ENCODE measurements around the gene SLC41A3. TPM values are rescaled to one million over a fixed set of nuclear protein-coding genes. Genes with fewer than 3 reads are reported as not detected.
"Not testable (repeated sequence)": the region's sequence is repeated elsewhere in the genome, so short reads cannot be mapped to it uniquely, and the experiment has no call there.

SLC41A3 gene
- total RNA-seq, 1 experiment from 2014 or later: 41.2 TPM

GRCh38 chr3:126003447-126004190 is 80.3 kb downstream of the SLC41A3 start:
- no peak for DNase-seq (ENCODE audit: low read depth)

DNA sequence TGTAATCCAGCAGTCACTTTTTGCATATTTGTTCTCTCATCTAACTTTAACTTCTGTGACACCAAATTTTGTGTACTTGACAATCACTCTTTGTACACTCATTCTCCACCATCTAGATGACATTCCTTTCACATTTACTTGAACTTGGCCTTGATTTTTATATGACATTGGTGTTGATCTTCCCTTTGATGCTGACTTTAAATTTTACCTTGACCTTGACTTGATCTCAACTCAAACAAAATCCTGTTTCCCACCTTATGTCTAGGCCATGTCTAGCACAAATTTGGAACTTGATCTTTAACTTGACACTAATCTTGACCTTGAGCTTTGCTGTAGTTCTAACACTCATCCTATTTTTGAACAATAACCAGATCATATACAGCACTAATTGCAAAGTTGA is 81.7 kb downstream of the SLC41A3 start:
- no peak for DNase-seq (ENCODE audit: low read depth)

GRCh38 chr3:125996751-125997150 is 87.2 kb downstream of the SLC41A3 start:
- not testable (repeated sequence) for DNase-seq (ENCODE audit: low read depth)

GRCh38 chr3:125990253-125990970 is 93.5 kb downstream of the SLC41A3 start:
- DNase-seq (ENCODE audit: low read depth): peak; percentile 58

DNA sequence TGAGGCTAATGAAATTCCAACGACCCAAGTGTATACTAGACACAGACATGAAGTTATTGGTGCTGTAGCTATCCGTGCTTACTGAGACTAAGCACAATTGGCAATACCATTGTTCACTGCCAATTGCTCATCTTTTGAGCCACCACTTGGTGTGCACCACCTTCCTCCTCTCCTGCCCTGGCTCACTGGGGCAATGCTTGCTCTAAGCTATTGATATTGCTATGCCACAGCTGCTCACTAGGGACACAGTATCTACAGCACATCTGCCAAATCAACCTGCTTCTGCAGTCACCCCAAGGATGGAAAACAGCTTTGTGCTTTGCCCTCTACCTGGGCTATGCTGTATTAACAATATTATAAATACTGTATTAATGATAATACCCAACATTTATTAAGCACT is 99.0 kb downstream of the SLC41A3 start:
- DNase-seq (ENCODE audit: low read depth): not testable (repeated sequence)

DNA sequence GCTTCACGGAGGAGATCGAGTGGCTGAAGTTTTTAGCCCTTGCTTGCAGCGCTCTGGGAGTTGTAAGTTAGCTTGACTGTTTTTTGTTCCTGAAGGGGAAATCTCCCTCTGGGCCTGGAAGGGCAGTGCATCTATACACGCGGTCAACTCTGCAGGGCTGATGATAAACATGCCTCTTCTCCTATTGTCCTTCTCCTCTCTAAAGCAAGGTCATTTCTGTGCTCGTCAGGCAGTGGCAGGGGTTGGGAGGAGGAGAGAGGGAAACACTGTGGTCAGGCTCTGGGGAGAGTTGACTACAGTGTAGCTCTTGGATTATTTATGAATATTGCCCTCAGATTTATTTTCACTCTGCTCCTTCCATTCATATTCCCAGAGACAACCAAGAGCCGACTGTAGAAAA is 106.8 kb downstream of the SLC41A3 start:
- not testable (repeated sequence) for DNase-seq (ENCODE audit: low read depth)

DNA sequence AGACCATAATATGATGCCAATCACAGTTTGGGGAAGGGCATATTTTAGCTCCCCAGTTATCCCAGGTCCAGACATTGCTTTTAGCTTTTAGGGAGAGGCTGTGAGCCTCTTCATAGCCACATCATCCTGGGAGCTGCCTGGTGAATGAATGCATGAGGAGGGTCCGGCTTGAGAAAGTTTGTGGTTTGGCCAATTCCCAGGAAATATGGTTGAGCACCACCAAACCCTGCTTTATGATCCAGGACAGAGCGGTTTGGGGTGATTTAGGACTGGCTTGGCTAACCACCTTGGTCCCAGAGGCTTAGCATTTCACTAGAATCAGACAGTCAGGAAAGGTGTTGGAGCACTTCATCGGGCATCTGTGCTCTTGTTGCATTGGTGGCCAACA is 107.9 kb downstream of the SLC41A3 start:
- peak; percentile 10 for DNase-seq (ENCODE audit: low read depth)

DNA sequence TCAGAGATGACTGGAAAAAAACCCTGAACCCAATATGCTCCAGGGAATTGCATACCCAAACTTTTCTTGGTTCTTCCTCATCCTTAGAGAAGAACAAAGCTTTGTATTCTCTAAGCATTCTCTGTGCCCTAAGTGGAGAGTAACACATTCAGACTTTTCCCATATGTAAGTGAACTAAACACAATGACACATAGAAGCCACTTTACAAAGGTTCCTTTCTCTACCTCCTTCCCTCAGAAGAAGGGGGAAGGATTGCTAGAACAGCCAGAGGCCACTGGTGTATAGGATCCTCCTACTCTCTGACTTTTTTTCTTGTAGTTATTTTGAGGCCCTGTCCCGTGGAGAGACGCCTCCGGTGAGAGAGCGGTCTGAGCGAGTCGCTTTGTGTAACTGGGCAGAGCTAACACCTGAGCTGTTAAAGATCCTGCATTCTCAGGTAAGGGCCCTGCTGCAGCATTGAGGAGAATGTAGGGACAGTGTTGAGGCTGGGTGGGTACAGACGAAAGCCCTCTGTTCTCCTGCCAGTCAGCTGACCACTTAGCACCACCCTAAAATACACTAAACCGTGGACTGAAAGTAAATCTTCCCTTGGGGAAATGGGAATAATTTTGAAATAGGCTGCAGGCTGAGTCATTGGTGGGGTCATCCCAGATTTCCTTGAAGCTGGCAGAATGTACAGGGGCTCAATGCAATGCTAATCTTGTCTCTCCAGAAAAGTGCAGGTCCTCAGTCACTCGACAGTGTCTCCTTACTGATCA is 108.5 kb downstream of the SLC41A3 start:
- DNase-seq (ENCODE audit: low read depth): peak; percentile 29

GRCh38 chr3:125971997-125972944 is 111.7 kb downstream of the SLC41A3 start:
- DNase-seq (ENCODE audit: low read depth): peak; percentile 39

DNA sequence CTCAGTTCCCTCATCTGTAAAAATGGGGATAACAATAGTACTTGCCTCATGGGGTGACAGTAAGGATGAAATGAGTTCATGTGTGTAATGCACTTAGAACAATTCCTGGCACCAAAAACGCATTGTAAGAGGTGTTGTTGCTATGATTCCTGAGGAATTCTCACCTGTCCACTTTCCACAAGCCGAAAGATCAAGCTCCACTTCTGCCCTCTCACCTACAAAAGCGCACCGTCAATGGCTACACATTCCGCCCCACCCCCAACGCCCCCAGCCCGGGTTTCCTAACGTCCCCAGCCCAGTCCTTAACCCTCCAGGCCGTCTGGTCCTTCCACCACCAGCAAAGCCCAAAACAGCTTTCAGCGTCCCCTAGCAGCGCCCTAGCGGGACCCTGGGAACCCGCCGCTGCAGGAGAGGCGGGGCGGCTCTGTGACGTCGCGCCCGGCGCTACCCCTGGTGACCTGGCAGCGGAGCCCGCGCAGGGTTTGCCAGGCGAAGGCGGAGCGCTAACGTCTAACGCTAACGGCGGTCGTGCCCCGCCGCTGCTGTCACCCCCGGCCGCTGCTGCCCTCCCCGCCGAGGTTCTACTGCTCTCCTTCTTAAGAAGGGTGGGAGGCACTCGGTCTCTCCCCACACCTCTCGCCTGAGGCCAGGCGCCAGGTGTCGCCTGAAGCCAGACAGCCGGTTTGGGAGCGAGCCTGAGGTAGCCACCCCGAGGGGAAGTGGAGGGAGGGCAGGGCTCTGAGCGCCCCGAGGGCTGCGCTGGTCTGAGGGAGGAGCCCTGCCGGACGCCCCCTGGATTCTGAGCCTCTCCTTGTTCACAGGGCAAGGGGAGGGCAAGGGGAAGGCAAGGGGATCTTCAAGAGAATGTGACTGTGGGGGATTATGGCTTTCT is 115.0 kb downstream of the SLC41A3 start, which contains the start of gene ROPN1B:
Gene ROPN1B (plus strand): TSS at position 478 of the 892 bp plus-strand sequence. CDS start 2,877 bp downstream, outside the sequence.
- DNase-seq (ENCODE audit: low read depth): not testable (repeated sequence)

DNA sequence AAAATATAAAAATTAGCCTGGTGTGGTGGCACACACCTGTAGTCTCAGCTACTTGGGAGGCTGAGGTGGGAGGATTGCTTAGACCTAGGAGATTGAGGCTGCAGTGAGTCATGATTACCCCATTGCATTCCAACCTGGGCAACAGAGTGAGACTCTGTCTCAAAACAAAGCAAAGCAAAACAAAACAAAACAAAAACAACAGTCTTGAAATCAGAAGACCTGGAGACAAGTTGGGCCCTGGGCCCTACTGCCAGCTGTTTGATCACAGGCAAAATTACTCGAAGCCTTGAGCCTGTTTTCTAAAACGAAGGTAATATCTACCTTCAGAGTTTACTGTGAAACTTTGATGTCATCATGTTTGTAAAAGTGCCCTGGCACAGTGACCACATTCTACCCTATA is 115.8 kb downstream of the SLC41A3 start:
- not testable (repeated sequence) for DNase-seq (ENCODE audit: low read depth)

DNA sequence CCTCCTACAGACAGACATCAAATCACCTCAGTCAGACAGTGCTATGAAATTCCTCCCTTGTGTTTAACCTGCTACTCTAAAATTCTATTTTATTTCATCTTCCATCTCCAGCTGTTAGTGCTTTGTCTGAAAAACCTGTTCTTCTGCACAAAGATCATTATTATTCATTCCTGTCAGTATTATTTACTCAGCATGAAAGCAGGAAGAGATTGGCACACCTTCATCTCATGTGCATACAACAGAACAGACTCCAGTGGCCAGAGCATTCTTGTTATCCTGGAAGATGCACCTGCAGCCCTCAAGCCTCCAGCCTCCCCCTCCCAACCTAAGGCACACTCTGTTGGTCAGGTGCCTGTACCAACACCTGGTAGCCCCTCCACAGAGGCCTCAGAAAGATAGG is 116.8 kb downstream of the SLC41A3 start:
- no peak for DNase-seq (ENCODE audit: low read depth)

DNA sequence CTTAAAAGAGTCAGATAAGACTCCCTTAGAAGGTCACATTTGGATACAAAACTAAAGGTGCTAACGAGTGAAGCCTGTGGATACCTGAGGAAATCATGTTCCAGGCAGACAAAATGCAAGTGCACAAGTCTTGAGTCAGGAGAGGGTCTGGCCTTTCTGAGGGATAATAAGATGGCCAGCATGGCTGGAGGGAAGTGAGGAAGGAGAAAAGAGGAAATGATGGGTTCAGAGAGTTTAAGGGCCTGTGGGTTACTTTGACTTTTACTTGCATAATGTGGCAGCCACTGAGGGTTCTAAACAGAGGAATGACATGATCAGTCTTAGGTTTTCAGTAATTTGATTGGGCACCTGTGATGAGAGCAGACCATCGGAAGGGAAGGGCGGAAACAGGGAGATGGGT is 118.4 kb downstream of the SLC41A3 start:
- DNase-seq (ENCODE audit: low read depth): no peak

DNA sequence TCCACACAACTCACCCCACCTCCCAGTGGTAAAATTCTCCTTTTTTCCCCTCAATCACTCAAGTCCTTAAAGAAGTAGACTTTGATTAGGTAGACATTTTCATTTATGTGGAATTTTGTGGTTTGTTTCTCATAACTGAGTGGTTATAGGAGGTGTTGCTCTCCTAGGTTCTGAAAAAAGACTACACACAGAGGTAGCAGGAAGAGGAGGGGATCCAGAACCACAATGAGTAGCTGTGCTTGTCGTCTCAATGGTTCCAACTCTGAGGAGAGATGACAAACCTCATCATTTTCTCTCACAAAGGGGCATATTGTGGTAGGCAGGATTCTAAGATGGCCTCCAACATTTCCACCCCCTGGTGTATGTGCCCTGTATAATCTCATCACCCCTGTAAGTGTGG is 120.1 kb downstream of the SLC41A3 start:
- not testable (repeated sequence) for DNase-seq (ENCODE audit: low read depth)

DNA sequence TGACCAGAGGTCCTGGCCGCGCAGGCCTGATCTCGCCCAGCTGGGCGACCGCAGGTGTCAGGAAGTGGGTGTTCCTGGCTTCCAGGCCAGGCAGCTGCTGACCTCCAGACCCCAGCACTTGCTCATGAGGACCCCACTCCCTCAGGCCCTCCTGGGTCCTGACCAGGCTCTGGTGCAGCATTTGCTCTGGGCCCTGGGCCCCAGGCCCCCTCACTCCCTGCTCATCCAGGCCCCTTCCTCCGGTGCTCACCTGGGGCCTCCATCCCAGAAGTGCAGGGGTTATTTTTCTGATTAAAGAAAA is 122.7 kb downstream of the SLC41A3 start:
- DNase-seq (ENCODE audit: low read depth): no peak

DNA sequence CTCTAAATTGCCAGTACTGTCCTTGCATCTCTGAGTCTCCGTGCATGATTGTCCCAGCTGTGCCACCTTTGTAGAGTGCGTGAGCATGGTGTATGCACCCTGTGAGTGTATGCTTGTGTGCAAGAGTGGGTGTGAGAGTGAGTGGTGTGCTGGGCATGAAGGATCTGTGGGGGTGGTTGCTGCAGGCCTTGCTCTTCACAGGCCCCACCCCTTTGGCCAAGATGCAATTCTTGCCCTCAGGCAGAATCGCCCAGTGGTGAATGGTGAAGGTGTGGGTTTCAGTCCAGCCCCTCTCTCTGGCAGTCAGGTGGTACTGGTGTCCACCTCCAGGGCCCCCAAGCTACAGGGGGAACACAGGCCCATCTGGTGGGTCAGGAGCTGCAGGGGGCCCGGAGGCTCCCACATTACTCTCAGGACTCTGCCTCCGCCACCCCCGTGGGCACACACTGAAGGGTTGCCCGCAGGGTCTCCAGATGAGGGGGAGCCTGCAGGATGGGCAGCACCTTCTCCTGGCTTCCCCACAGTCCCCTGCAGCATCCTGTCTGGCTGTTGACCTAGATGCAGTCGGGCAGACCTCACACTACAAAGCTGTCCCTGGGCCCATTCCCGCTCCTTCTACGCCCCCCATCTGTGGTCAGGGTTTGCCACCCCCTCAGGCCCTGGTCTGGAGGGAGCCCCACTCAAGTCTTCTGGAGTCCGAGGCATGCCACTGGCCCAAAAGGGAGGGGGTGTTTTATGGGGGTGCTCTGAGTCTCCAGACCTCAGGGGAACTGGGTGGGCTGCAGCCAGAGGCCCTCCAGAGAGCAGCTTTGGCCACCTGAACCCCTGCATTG is 123.3 kb downstream of the SLC41A3 start:
- DNase-seq (ENCODE audit: low read depth): no peak

GRCh38 chr3:125960066-125960424 is 123.9 kb downstream of the SLC41A3 start:
- no peak for DNase-seq (ENCODE audit: low read depth)

DNA sequence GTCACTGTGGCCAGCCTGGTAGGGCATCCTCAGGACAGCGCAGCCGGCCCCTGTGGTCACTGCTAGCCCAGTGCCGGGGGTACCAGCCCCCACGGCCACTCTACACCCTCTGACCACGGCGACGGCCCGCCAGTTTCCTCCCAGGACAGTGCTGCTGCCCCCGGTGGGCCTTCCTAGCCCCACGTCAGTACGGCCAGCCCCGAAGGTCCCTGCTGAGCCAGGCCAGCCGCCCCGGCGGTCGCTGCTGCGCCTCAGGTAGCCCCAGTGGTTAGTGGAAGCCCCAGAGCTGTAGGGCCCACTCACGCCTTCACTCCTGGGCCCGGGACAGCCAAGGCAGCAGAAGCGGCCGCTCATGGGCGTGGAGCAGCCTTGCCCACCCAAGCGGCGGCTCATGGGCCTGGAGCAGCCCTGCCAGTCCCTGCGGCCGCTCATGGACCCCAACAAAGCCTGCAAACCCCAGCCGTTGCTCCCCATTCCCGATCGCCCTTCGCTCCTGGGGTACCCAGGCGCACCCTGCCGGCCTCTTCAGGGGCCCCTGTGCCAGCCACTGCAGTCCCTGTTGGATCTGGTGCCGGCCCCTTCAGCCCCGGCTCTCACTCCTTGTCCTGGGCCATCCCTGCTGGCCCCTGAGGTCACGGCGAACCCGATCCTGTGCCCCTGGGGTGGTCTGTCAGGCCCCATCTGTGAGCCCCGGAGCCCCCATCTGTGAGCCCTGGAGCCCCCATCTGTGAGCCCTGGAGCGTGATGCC is 124.4 kb downstream of the SLC41A3 start:
- DNase-seq (ENCODE audit: low read depth): no peak

Measured in LHCN-M2 (cell line).